Measurements from ENCODE around the gene CAMK2D.

DNA sequence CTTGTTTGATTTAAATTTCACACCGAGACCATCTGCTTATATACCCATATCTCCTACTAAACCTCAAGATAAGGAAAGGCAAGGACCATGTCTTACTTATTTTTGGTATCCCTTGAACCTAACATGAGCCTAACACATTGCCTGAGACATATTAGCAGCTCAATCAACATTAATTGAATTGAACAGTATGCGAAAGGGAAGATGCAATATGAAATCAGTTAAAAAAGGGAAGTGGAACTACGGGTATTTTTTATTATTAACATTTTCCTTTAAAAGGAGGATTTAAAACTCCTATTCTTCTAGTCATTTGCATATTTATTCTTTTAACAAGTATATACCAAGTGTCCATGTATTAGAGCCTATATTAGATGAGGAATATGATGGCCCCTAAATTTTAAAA lies 197.0 kb downstream of the CAMK2D start:
- TF ChIP-seq, protein P1, sequence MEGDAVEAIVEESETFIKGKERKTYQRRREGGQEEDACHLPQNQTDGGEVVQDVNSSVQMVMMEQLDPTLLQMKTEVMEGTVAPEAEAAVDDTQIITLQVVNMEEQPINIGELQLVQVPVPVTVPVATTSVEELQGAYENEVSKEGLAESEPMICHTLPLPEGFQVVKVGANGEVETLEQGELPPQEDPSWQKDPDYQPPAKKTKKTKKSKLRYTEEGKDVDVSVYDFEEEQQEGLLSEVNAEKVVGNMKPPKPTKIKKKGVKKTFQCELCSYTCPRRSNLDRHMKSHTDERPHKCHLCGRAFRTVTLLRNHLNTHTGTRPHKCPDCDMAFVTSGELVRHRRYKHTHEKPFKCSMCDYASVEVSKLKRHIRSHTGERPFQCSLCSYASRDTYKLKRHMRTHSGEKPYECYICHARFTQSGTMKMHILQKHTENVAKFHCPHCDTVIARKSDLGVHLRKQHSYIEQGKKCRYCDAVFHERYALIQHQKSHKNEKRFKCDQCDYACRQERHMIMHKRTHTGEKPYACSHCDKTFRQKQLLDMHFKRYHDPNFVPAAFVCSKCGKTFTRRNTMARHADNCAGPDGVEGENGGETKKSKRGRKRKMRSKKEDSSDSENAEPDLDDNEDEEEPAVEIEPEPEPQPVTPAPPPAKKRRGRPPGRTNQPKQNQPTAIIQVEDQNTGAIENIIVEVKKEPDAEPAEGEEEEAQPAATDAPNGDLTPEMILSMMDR (IDR thresholded peaks at IDR 0.05) = no peak
- TF ChIP-seq POLR2AphosphoS5 (IDR thresholded peaks at IDR 0.05; ENCODE audit: insufficient read depth in 1 of 2, low read depth in 1 of 2) (no peak), POLR2A (IDR thresholded peaks at IDR 0.05) (no peak)
